Cerebellar nuclear complex (tissue), 1 donor: ENCODE measurements around the gene TMEM179B.
A peak's percentile ranks its signal among the peaks of the same experiment; 100 is the strongest.

ENCODE experiments used
- DNase-seq, 2 experiments: peaks; one replicate each; lab custom pipeline; 2025; lab: John Stamatoyannopoulos, UW

Gene TMEM179B

DNA sequence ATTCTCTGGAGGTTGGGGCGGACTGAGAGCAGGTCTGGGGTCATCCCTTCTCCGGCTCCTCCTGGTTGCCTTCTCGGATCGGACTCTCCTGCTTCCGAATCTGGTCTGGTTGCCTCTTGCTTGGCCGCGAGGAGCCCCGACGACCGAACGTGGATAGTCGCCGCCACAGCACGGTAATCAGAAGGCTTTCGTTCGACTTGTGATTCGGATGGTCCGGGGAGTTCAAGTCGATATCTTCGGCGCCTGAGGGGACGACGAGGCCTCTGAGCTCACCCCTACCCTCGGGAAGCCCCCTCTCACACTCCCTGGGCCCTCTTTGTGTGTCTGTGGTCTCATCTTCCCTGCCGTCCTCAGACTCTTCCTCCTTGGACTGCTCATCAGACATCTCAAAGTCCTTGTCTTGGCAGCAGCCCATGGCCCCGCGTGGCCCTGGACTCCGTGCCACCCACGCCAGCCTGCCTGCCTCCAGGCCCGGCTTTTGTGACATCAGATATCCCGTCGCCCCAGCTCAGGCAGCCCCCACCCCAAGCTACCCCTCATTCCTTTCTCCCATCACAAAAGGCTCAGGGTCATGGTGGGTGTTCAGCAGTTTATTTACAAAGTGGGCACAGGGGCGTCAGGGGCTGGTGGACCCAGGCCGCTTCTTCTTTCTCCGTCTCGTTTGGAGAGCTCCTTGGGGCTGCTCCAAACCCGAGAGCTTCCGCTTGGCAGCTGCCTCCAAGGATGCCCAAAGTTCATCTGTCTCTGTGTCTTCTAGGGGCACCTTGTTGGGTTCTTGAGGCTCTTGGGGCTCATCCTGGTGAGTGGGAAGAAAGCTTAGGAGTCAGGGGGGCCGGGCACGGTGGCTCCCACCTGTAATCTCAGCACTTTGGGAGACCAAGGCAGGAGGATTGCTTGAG lies 45.4 kb downstream of the TMEM179B start, which contains the start of gene TEX54:
TSS of gene TEX54 (minus strand) at position 506 of the 899 bp plus-strand sequence.
- DNase-seq, result no peak

GRCh38 chr11:62835336-62835735 lies 48.1 kb downstream of the TMEM179B start:
- DNase-seq, result no peak

GRCh38 chr11:62839050-62839945 lies 52.1 kb downstream of the TMEM179B start, which contains the start of gene WDR74:
Gene WDR74, minus strand, starts transcription at chr11:62839590. Its CDS starts 20 bp downstream, at chr11:62839570.
- DNase-seq, result peak; percentile 32 to 75
